GM23338 (cell line): ENCODE results near the gene YIPF6. TPM values are rescaled to one million over a fixed set of nuclear protein-coding genes. Genes with fewer than 3 reads are reported as not detected.

Source experiments
- CREB1 ChIP-seq: fragments of 250-450 bp; sonication (Bioruptor Pico); IDR thresholded peaks from 2 replicates; pipeline ENCODE4 v1.5.0; 2020; ENCODE audit warnings: low read depth, mild to moderate bottlenecking, moderate library complexity
- ETS1 ChIP-seq: IDR thresholded peaks from 2 replicates; pipeline ENCODE4 v1.6.1; 2016; ENCODE audit warnings: antibody characterized with exemption
- EZH2phosphoT487 ChIP-seq: fragments of 200-600 bp; sonication (generic); IDR thresholded peaks from one replicate; pipeline ENCODE4 v1.8.1; 2018; ENCODE audit warnings: antibody characterized with exemption; ENCODE audit not compliant: unreplicated experiment
- POLR2AphosphoS5 ChIP-seq: IDR thresholded peaks from 2 replicates; pipeline ENCODE4 v1.6.1; 2016; ENCODE audit warnings: antibody characterized with exemption, low read depth
- REST ChIP-seq: IDR thresholded peaks from one replicate; pipeline ENCODE4 v1.6.1; 2018; ENCODE audit warnings: antibody characterized with exemption; ENCODE audit not compliant: unreplicated experiment
- STAT1 ChIP-seq: IDR thresholded peaks from one replicate; pipeline ENCODE4 v1.6.1; 2016; ENCODE audit warnings: antibody characterized with exemption; ENCODE audit not compliant: unreplicated experiment
- ZNF114 ChIP-seq: fragments of 250-450 bp; sonication (Bioruptor Pico); IDR thresholded peaks from 2 replicates; pipeline ENCODE4 v1.5.0; 2020; ENCODE audit warnings: mild to moderate bottlenecking, moderate library complexity
- ZNF331 ChIP-seq: fragments of 250-450 bp; sonication (Bioruptor Pico); IDR thresholded peaks from 2 replicates; pipeline ENCODE4 v1.5.0; 2020; ENCODE audit warnings: low read depth, mild to moderate bottlenecking, moderate library complexity
- ZNF462 ChIP-seq: fragments of 250-450 bp; sonication (Bioruptor Pico); IDR thresholded peaks from 2 replicates; pipeline ENCODE4 v1.5.0; 2020; ENCODE audit warnings: mild to moderate bottlenecking, moderate library complexity
- polyA plus RNA-seq: library from polyadenylated mRNA; unstranded; fragments of >200 nt; fragmentation: Nextera tagmentation; extraction: Ambion mirVana; gene quantifications from 2 replicates; pipeline ENCODE4 v1.2.1, GENCODE V29; 2016
- total RNA-seq: library from RNA; depleted of rRNA; stranded (reverse); fragments of >200 nt; shearing (Covaris generic); gene quantifications from 2 replicates; pipeline ENCODE4 v1.2.3, GENCODE V29; 2014

Gene YIPF6
- total and polyA plus RNA-seq, 2 experiments from 2014 or later = 37.1 to 40.5 TPM

- TF ChIP-seq ZNF462 (CRISPR knock-in tag) (no peak), ETS1 (no peak), CREB1 (CRISPR knock-in tag) (no peak), REST (no peak), ZNF331 (no peak), STAT1 (no peak), ZNF114 (CRISPR knock-in tag) (no peak), POLR2AphosphoS5 (no peak), EZH2phosphoT487 (no peak)
These were observed 36.7 kb upstream of the YIPF6 start (continued) for GRCh38 chrX:68462197-68462596.
